NCI-H82 treated with DMSO at 0.1 percent for 48 hours (cell line): ENCODE results near the gene ACTN2.

ENCODE experiments used
- DNase-seq: peaks from one replicate; lab custom pipeline; 2025; ENCODE audit not compliant: unreplicated experiment; lab: John Stamatoyannopoulos, UW

ACTN2 gene

DNA sequence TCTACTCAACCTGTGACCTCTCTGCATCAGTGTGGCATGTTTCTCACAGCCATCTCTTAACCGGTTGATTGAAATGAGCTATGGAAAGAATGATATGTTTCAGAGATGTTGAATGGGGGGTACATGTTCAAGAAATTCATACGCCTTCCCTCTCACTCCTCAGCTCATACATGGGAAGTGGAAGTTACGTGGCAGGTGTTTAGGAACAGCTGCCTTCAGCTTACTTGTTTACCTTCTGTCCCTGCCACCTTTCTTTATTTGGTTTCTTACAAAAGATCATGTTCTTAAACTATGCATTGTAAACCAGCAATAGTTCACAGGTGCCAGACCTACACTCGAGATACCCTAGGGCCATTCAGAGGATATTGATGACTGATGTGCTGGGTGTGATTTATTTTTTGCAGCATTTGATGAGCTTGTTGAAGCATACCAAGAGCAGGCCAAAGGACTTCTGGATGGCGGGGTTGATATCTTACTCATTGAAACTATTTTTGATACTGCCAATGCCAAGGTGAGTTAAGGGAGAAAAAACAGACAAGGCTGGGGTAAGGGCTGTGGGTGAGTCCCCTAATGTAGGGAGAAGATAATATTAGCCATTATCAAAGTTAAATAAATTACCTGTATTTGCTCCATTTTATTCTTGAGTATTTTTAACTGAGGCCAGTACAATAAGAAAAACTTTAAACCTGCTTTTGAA lies 126.2 kb downstream of the ACTN2 start:
- DNase-seq: no peak
